Measurements from ENCODE around the gene CFB. TPM values are rescaled to one million over a fixed set of nuclear protein-coding genes. Genes with fewer than 3 reads are reported as not detected.

The CFB gene
- total and polyA plus RNA-seq, 12 donors = 0.78 to 166 (median 28.2) TPM

DNA sequence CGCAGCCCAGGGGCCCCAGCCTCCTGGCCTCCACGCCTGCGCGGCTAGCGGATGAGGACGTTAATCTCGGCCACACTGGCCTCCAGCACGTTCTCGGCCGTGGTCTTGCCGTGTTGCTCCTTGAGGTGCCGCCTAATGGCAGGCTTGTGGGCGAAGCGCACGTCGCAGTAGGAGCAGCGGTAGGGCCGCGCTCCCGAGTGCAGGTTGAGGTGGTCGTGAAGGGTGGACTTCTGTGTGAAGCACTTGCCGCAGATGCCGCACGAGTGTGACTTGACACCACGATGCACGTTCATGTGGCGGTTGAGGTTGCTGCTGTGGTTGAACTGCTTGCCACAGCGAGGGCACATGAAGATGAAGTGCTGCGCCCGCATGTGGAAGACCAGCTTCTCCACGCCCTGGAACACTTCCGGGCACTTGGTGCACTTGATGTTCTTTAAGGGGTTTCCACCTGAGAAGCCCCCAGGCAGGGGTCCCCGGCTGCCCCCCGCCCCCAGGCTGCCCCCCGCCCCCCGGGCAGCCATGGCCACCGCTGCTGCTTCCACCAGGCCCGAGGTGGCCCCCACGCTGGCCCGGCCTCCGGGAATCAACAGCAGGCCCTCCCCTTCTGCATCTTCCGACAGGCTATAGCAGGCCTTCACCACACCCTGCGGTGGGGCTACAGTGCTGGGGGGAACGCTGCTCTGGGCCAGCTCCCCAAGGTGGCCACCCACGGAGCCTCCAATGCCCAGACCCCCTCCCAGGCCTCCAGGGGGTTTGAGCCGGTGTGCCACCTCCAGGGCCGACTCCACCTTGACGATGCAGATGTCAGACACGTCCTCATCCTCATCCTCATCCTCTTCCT, 45.8 kb upstream of the CFB start:
- no peak for TF ChIP-seq POLR2A (IDR thresholded peaks at IDR 0.05)
- TF ChIP-seq, protein P1, sequence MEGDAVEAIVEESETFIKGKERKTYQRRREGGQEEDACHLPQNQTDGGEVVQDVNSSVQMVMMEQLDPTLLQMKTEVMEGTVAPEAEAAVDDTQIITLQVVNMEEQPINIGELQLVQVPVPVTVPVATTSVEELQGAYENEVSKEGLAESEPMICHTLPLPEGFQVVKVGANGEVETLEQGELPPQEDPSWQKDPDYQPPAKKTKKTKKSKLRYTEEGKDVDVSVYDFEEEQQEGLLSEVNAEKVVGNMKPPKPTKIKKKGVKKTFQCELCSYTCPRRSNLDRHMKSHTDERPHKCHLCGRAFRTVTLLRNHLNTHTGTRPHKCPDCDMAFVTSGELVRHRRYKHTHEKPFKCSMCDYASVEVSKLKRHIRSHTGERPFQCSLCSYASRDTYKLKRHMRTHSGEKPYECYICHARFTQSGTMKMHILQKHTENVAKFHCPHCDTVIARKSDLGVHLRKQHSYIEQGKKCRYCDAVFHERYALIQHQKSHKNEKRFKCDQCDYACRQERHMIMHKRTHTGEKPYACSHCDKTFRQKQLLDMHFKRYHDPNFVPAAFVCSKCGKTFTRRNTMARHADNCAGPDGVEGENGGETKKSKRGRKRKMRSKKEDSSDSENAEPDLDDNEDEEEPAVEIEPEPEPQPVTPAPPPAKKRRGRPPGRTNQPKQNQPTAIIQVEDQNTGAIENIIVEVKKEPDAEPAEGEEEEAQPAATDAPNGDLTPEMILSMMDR (IDR thresholded peaks at IDR 0.05) = no peak
- intact Hi-C loops (cut with DNase I) = loop anchor here (5.0 kb wide), 1 partner anchor 52 kb away; no protein-coding TSS in a partner anchor
- Histone ChIP-seq H3K27me3 (no peaks in the 10 kb centered on the region), H3K4me3 (no peak overlapping the region), H3K9me3 (replicated peaks in 1 of 3) (no peaks in the 10 kb centered on the region), H3K4me1 (replicated peaks in 1 of 2) (peaks cover 11 to 48% of the 10 kb centered on the region in 2 donors), H3K27ac (peak overlapping the region in 1 of 5 donors; percentile 72), H3K36me3 (replicated peaks in 1 of 2) (peaks cover 0 to 8% of the 10 kb centered on the region in 2 donors)
- 83 to 90% (median 87%) methylated on average over 18 to 49 of the region's 49 CpGs for WGBS, 4 donors
- DNase-seq = no peak

DNA sequence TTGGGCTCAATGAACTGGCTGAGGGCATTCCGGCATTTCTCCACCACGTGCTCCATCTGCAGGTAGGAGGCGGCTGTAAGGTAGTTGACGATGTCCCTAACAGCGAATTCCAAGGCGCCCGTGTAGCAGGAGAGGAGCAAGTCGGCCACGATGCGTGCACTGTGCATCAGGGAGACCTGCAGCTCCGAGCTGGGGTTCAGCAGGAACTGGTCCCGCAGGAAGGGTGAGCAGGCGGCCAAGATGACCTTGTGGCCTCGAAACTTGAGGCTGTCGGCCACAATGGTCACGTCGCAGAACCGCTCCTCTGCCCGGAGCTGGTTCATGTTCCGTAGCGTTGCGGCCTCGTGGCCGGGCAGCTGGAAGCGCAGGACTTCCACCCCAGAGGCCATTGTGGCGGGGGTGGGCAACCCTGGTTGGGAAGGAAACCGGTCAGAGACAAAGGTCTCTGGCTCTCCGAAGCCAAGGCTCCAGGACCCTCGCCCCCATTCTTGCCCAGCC, 44.9 kb upstream of the CFB start:
- 17 to 31% (median 30%) methylated on average over 8 to 29 of the region's 29 CpGs; no CpG with 5 or more reads in 1 of the 4 donors for WGBS, 4 donors
- Histone ChIP-seq H3K36me3 (replicated peaks in 1 of 2) (no peaks in the 10 kb centered on the region), H3K27ac (peak overlapping the region; percentile 45 to 90 (median 72)), H3K27me3 (no peaks in the 10 kb centered on the region), H3K4me3 (peak overlapping the region in 2 of 4 donors; percentile 26 to 79), H3K4me1 (replicated peaks in 1 of 2) (peaks cover 11 to 47% of the 10 kb centered on the region in 2 donors), H3K9me3 (replicated peaks in 1 of 3) (no peaks in the 10 kb centered on the region)
- intact Hi-C loops (cut with DNase I) = loop anchor here (5.0 kb wide), 1 partner anchor 51 kb away; no protein-coding TSS in a partner anchor
- TF ChIP-seq, protein P1 (IDR thresholded peaks at IDR 0.05) = no peak
- TF ChIP-seq POLR2A (IDR thresholded peaks at IDR 0.05) = no peak
- peak; percentile 44 to 74 (median 58) for DNase-seq

DNA sequence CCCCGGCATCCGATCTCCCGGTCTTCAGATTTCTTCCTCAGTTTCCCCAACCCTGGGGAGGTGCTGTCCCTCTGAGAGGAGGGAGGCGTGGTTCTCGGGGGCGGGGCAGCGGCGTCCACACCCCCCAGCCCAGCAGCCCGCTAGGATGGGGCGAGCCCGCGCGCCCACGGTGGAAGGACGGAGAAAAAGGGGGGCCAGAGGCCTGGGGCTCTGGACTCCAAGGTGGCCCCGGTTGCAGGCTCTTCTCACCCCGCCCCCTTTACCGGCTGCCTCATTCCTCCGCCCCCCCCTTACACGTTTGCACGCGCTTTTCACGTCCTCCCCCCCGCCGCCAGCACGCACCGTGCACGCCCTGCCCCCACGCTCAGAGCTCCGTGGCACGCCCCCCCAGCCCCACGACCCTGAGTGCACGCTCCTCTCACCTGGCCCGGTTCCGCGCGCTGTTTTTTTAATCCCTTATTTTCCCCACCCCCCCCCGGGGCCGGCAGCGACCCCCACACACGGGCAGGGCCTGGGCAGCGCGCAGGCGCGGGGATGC, 44.4 kb upstream of the CFB start:
- H3K27ac ChIP-seq = peak overlapping the region; percentile 45 to 90 (median 72)
- TF ChIP-seq, protein P1 (IDR thresholded peaks at IDR 0.05) = no peak
- TF ChIP-seq POLR2A (IDR thresholded peaks at IDR 0.05) = no peak
- intact Hi-C loops (cut with DNase I) = loop anchor here (5.0 kb wide), 1 partner anchor 51 kb away; no protein-coding TSS in a partner anchor
- peak; percentile 69 to 83 (median 78) for DNase-seq
- H3K36me3 ChIP-seq (replicated peaks in 1 of 2) = no peaks in the 10 kb centered on the region
- H3K4me1 ChIP-seq (replicated peaks in 1 of 2) = peaks cover 11 to 42% of the 10 kb centered on the region in 2 donors
- no peaks in the 10 kb centered on the region for H3K27me3 ChIP-seq
- H3K4me3 ChIP-seq = peak overlapping the region in 3 of 4 donors; percentile 26 to 86 (median 79)
- no peaks in the 10 kb centered on the region for H3K9me3 ChIP-seq (replicated peaks in 1 of 3)
- WGBS, 4 donors = 0 to 2% (median 0%) methylated on average over 12 to 45 of the region's 45 CpGs
